Measurements from ENCODE around the gene FRMD6. TPM values are rescaled to one million over a fixed set of nuclear protein-coding genes. Genes with fewer than 3 reads are reported as not detected.

FRMD6 gene
- total RNA-seq, 1 donor from 2014 or later = 10.0 TPM

GRCh38 chr14:51620056-51620455 lies 31.7 kb upstream of the FRMD6 start:
- H3K4me1 ChIP-seq = no peaks in the 10 kb centered on the region
- intact Hi-C loops (cut with DNase I) = no loop called here
- TF ChIP-seq CTCF (IDR thresholded peaks at IDR 0.05) = no peak
- ATAC-seq = no peak
- H3K27me3 ChIP-seq (ENCODE audit: low read depth) = no peaks in the 10 kb centered on the region
- DNase-seq = no peak
- no peaks in the 10 kb centered on the region for H3K36me3 ChIP-seq
- no peak overlapping the region for H3K4me3 ChIP-seq
- no peaks in the 10 kb centered on the region for H3K9me3 ChIP-seq
- H3K27ac ChIP-seq = no peak overlapping the region

GRCh38 chr14:51621654-51622053 lies 30.1 kb upstream of the FRMD6 start:
- Histone ChIP-seq H3K9me3 (no peaks in the 10 kb centered on the region), H3K36me3 (no peaks in the 10 kb centered on the region), H3K27ac (no peak overlapping the region), H3K4me3 (no peak overlapping the region), H3K4me1 (no peaks in the 10 kb centered on the region), H3K27me3 (ENCODE audit: low read depth) (no peaks in the 10 kb centered on the region)
- intact Hi-C loops (cut with DNase I) = no loop called here
- DNase-seq = no peak
- ATAC-seq = no peak
- no peak for TF ChIP-seq CTCF (IDR thresholded peaks at IDR 0.05)

GRCh38 chr14:51622376-51622775 lies 29.3 kb upstream of the FRMD6 start:
- no peak overlapping the region for H3K27ac ChIP-seq
- no peaks in the 10 kb centered on the region for H3K36me3 ChIP-seq
- TF ChIP-seq CTCF (IDR thresholded peaks at IDR 0.05) = no peak
- DNase-seq = no peak
- intact Hi-C loops (cut with DNase I) = no loop called here
- H3K27me3 ChIP-seq (ENCODE audit: low read depth) = no peaks in the 10 kb centered on the region
- no peak for ATAC-seq
- H3K4me3 ChIP-seq = no peak overlapping the region
- no peaks in the 10 kb centered on the region for H3K9me3 ChIP-seq
- no peaks in the 10 kb centered on the region for H3K4me1 ChIP-seq

GRCh38 chr14:51624955-51625569 lies 26.6 kb upstream of the FRMD6 start:
- H3K4me1 ChIP-seq = no peaks in the 10 kb centered on the region
- H3K27ac ChIP-seq = no peak overlapping the region
- no peak for ATAC-seq
- no peak for DNase-seq
- no peaks in the 10 kb centered on the region for H3K36me3 ChIP-seq
- H3K9me3 ChIP-seq = no peaks in the 10 kb centered on the region
- TF ChIP-seq CTCF (IDR thresholded peaks at IDR 0.05) = no peak
- H3K4me3 ChIP-seq = no peak overlapping the region
- intact Hi-C loops (cut with DNase I) = no loop called here
- H3K27me3 ChIP-seq (ENCODE audit: low read depth) = no peaks in the 10 kb centered on the region

GRCh38 chr14:51626185-51626584 lies 25.5 kb upstream of the FRMD6 start:
- H3K27ac ChIP-seq = no peak overlapping the region
- H3K4me3 ChIP-seq = no peak overlapping the region
- DNase-seq = no peak
- ATAC-seq = no peak
- H3K36me3 ChIP-seq = no peaks in the 10 kb centered on the region
- no peaks in the 10 kb centered on the region for H3K27me3 ChIP-seq (ENCODE audit: low read depth)
- H3K9me3 ChIP-seq = no peaks in the 10 kb centered on the region
- intact Hi-C loops (cut with DNase I) = no loop called here
- H3K4me1 ChIP-seq = no peaks in the 10 kb centered on the region
- TF ChIP-seq CTCF (IDR thresholded peaks at IDR 0.05) = no peak

Measured in lower lobe of right lung (tissue), 2 donors.